ENCODE measurements around the gene DOCK10. TPM values are rescaled to one million over a fixed set of nuclear protein-coding genes. Genes with fewer than 3 reads are reported as not detected.

Gene DOCK10
- total RNA-seq, 2 experiments from 2014 or later: 40.8 to 68.2 TPM

DNA sequence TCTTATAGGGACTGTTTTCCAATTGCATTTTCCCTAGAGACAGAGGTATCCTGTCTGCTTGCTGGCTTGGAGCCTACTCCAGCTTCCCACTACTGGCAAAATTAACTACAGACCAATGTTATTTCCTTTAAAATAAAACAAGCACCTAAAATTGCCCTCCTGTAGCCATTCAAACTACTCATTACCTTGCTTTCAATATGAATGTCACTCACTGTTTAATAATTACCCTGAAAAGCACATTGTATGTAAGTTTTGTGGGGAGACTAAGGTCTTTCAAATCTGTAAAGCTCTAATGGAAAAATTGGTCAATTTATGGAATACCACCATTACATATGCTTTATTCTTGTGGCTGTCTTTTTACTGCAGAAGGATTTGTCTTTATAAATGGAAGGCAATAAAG, 87.3 kb downstream of the DOCK10 start:
- BruUV-seq (replicated peaks): no TSS peak
- no peaks in the 10 kb centered on the region for H3K79me2 ChIP-seq (ENCODE audit: insufficient read depth, low read depth, low read length)
- H3K9me2 ChIP-seq (ENCODE audit: insufficient read depth, low read length): no peaks in the 10 kb centered on the region
- H3K4me1 ChIP-seq (ENCODE audit: insufficient read depth, low read length, poor library complexity, severe bottlenecking): peaks cover 86% of the 10 kb centered on the region
- H3K9me3 ChIP-seq (ENCODE audit: low read length): no peaks in the 10 kb centered on the region
- no peak for DNase-seq (ENCODE audit: low spot score)
- intact Hi-C loops (cut with micrococcal nuclease; ENCODE audit: unreplicated experiment): loop anchor here (10.0 kb wide), 2 partner anchors 290 to 1000 kb away; partner anchors contain the start of gene MRPL44
- H3K4me3 ChIP-seq (ENCODE audit: low read depth, low read length, poor library complexity, severe bottlenecking): no peak overlapping the region
- H3K36me3 ChIP-seq (ENCODE audit: insufficient read depth, low read length): no peaks in the 10 kb centered on the region
- no peak for TF ChIP-seq EZH2phosphoT487 (IDR thresholded peaks at IDR 0.05; ENCODE audit: borderline replicate concordance, low read depth, low read length)
- TF ChIP-seq, protein P1, sequence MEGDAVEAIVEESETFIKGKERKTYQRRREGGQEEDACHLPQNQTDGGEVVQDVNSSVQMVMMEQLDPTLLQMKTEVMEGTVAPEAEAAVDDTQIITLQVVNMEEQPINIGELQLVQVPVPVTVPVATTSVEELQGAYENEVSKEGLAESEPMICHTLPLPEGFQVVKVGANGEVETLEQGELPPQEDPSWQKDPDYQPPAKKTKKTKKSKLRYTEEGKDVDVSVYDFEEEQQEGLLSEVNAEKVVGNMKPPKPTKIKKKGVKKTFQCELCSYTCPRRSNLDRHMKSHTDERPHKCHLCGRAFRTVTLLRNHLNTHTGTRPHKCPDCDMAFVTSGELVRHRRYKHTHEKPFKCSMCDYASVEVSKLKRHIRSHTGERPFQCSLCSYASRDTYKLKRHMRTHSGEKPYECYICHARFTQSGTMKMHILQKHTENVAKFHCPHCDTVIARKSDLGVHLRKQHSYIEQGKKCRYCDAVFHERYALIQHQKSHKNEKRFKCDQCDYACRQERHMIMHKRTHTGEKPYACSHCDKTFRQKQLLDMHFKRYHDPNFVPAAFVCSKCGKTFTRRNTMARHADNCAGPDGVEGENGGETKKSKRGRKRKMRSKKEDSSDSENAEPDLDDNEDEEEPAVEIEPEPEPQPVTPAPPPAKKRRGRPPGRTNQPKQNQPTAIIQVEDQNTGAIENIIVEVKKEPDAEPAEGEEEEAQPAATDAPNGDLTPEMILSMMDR (conservative IDR thresholded peaks at IDR 0.05; ENCODE audit: low read length): no peak
- ChIA-PET CTCF (ENCODE audit: unreplicated experiment) (interaction anchor here (1.0 kb wide), 1 partner anchor 47 kb away, joined by 3 read pairs; no protein-coding TSS in a partner anchor), POLR2A (no interaction called here)
- H2AFZ ChIP-seq (ENCODE audit: low read length): no peak overlapping the region
- no peaks in the 10 kb centered on the region for H4K20me1 ChIP-seq (ENCODE audit: insufficient read depth, low read length)
- no peak overlapping the region for H3K4me2 ChIP-seq (ENCODE audit: low read length)
- no peak overlapping the region for H3K27ac ChIP-seq (ENCODE audit: low read depth, low read length, poor library complexity, severe bottlenecking)

DNA sequence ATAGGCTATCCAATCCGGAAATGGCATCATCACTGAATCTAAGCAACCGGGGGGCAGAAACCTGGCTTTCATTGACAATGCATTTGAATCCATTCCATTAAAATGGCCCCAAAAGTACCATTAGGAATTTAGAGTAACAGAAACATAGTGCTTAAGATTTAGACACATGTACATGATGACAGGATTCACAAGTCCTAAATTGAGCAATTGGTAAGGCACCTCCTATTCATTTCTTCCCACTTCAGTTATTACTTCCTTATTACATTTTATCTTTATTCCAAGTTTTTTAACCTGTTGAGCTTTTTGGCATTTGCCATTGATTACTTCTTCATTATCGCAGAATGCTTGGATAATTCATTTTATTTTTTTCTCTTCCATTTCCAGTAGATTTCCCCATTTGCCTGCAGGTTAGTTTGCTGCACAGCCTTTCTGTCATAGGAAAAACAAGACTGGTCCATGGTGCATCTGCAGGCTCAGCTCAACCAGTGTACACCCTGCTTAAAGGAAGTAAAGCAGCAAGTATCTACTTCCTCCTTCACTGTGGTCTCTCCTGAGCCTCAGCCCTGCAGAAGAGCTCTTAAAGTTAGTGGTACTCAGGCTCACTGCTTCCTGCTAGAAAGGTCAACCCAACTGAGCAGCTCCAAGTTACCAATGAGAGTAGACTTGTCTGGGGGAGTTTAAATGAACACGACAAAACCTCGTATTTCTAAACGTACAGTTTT, 89.2 kb downstream of the DOCK10 start:
- Histone ChIP-seq H3K27ac (ENCODE audit: low read depth, low read length, poor library complexity, severe bottlenecking) (peak overlapping the region; percentile 69), H3K4me3 (ENCODE audit: low read depth, low read length, poor library complexity, severe bottlenecking) (peak overlapping the region; percentile 31), H3K9me2 (ENCODE audit: insufficient read depth, low read length) (no peaks in the 10 kb centered on the region), H3K79me2 (ENCODE audit: insufficient read depth, low read depth, low read length) (peaks cover 1% of the 10 kb centered on the region; the same call in 1 of the 2 replicates), H3K36me3 (ENCODE audit: insufficient read depth, low read length) (no peaks in the 10 kb centered on the region), H4K20me1 (ENCODE audit: insufficient read depth, low read length) (no peaks in the 10 kb centered on the region), H3K4me2 (ENCODE audit: low read length) (peak overlapping the region; percentile 63), H3K9me3 (ENCODE audit: low read length) (no peaks in the 10 kb centered on the region), H2AFZ (ENCODE audit: low read length) (peak overlapping the region; percentile 84), H3K4me1 (ENCODE audit: insufficient read depth, low read length, poor library complexity, severe bottlenecking) (peaks cover 87% of the 10 kb centered on the region)
- DNase-seq (ENCODE audit: low spot score): peak; percentile 91
- intact Hi-C loops (cut with micrococcal nuclease; ENCODE audit: unreplicated experiment): loop anchor here (2.0 to 10.0 kb wide), 3 partner anchors 50 to 998 kb away; partner anchors contain the start of gene MRPL44
- ChIA-PET CTCF (ENCODE audit: unreplicated experiment) (interaction anchor here (0.9 kb wide), 1 partner anchor 9 kb away, joined by 4 read pairs; no protein-coding TSS in a partner anchor), POLR2A (interaction anchor here (0.5 to 1.8 kb wide), 13 partner anchors 10 to 458 kb away, joined by 3 to 14 read pairs (median 4); no protein-coding TSS in a partner anchor)
- no peak for TF ChIP-seq EZH2phosphoT487 (IDR thresholded peaks at IDR 0.05; ENCODE audit: borderline replicate concordance, low read depth, low read length)
- BruUV-seq (replicated peaks): no TSS peak

DNA sequence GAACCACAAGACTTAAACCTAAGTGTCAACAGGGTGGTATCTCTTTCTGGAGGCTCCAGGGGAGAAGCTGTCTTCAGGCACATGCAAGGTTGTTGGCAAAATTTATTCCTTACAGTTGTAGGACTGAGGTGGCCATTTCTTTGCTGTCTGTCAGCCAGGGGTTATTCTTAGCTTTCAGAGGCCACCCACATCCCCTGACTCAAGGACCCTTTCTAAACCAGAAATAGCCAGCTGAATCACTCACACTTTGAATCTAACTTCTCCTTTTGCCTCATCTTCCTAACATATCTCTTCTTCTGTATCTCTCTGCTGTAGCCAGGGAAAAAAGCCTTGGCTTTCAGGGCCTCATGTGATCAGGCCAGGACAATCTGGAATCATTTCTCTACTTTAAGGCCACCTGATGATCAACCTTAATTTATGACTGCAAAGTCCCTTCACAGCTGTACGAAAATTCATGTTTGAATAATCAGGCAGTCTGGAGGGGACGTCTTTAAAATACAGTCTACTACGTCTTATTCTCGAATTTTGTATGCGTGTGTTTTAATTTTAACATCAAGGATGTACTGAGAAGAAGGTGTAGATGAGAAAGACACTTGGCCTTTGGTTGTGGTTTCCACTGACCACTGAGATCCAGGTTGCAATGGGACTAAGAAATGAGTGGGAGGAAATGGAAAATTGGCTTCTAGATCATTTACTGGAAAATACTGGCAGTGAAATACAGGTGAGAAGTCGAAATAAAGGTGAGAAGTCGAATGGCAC, 90.4 kb downstream of the DOCK10 start:
- H4K20me1 ChIP-seq (ENCODE audit: insufficient read depth, low read length): no peaks in the 10 kb centered on the region
- H3K4me2 ChIP-seq (ENCODE audit: low read length): peak overlapping the region; percentile 56
- H3K9me3 ChIP-seq (ENCODE audit: low read length): no peaks in the 10 kb centered on the region
- intact Hi-C loops (cut with micrococcal nuclease; ENCODE audit: unreplicated experiment): loop anchor here (2.0 to 10.0 kb wide), 3 partner anchors 51 to 997 kb away; partner anchors contain the start of gene MRPL44
- H3K79me2 ChIP-seq (ENCODE audit: insufficient read depth, low read depth, low read length): peaks cover 4% of the 10 kb centered on the region; the same call in 1 of the 2 replicates
- ChIA-PET POLR2A (interaction anchor here (0.5 to 1.6 kb wide), 6 partner anchors 9 to 1137 kb away, joined by 3 to 6 read pairs (median 4); no protein-coding TSS in a partner anchor), CTCF (ENCODE audit: unreplicated experiment) (no interaction called here)
- peaks cover 86% of the 10 kb centered on the region for H3K4me1 ChIP-seq (ENCODE audit: insufficient read depth, low read length, poor library complexity, severe bottlenecking)
- no peaks in the 10 kb centered on the region for H3K36me3 ChIP-seq (ENCODE audit: insufficient read depth, low read length)
- peak; percentile 50 for DNase-seq (ENCODE audit: low spot score)
- H2AFZ ChIP-seq (ENCODE audit: low read length): peak overlapping the region; percentile 84; the same call in 1 of the 2 replicates
- no TSS peak for BruUV-seq (replicated peaks)
- no peak for TF ChIP-seq EZH2phosphoT487 (IDR thresholded peaks at IDR 0.05; ENCODE audit: borderline replicate concordance, low read depth, low read length)
- TF ChIP-seq, protein P1 (conservative IDR thresholded peaks at IDR 0.05; ENCODE audit: low read length): no peak
- H3K9me2 ChIP-seq (ENCODE audit: insufficient read depth, low read length): no peaks in the 10 kb centered on the region
- H3K27ac ChIP-seq (ENCODE audit: low read depth, low read length, poor library complexity, severe bottlenecking): peak overlapping the region; percentile 46
- H3K4me3 ChIP-seq (ENCODE audit: low read depth, low read length, poor library complexity, severe bottlenecking): peak overlapping the region; percentile 12
